Endothelial cell of umbilical vein (primary cell): ENCODE results near the gene ZNF534. TPM values are rescaled to one million over a fixed set of nuclear protein-coding genes. Genes with fewer than 3 reads are reported as not detected.

Experiments used
- polyA plus RNA-seq, 4 experiments: library from polyadenylated mRNA; depleted of rRNA in 3 of 4; stranded (reverse) in 3 of 4; unstranded in 1 of 4; fragments of >200 nt; gene quantifications; 2 replicates each; pipeline versions ENCODE4 v1.2.1 to v1.2.3, GENCODE V29; 2011 to 2012; ENCODE audit warnings: missing spikeins in 1 of 4
- small RNA-seq: library from RNA; depleted of rRNA; stranded (forward); fragments of <200 nt; gene quantifications from one replicate; pipeline ENCODE3, GENCODE V24; 2012; ENCODE audit warnings: low replicate concordance, low read depth; ENCODE audit not compliant: insufficient read depth, insufficient read length
- total RNA-seq: library from RNA; stranded (reverse); gene quantifications from 2 replicates; pipeline ENCODE4 v1.2.3, GENCODE V29; 2021

Gene ZNF534
- total and polyA plus RNA-seq, 2 donors (not counting 3 experiments of a cell fraction or from before 2014, with no cell fraction given), result not detected

Small RNA genes lying within 50 kb of the gene (small RNA-seq; reads per million reads assigned to genes)
- not detected for gene AC010332.1

Other genes with a start within 250 kb of the ZNF534 start
- 253 and 257 TPM in 2 replicates for gene PPP2R1A, start 239.1 kb upstream of the ZNF534 start, total RNA-seq
- 216 and 221 TPM in 2 replicates for gene PPP2R1A, start 239.1 kb upstream of the ZNF534 start, polyA plus RNA-seq
- gene ZNF766, start 159.6 kb upstream of the ZNF534 start, total RNA-seq, result 8.9 and 9.1 TPM in 2 replicates
- 1.8 and 2.9 TPM in 2 replicates for gene ZNF766, start 159.6 kb upstream of the ZNF534 start, polyA plus RNA-seq
- gene ZNF480, start 132.0 kb upstream of the ZNF534 start, total RNA-seq, result 9.2 and 10.0 TPM in 2 replicates
- 2.0 and 3.6 TPM in 2 replicates for gene ZNF480, start 132.0 kb upstream of the ZNF534 start, polyA plus RNA-seq
- 0.97 and 1.1 TPM in 2 replicates for gene ZNF610, start 92.9 kb upstream of the ZNF534 start, total RNA-seq
- gene ZNF610, start 92.9 kb upstream of the ZNF534 start, polyA plus RNA-seq, result 1.3 and 1.7 TPM in 2 replicates
- gene ZNF880, start 59.2 kb upstream of the ZNF534 start, total RNA-seq, result 7.9 and 11.0 TPM in 2 replicates
- 8.3 and 10.7 TPM in 2 replicates for gene ZNF880, start 59.2 kb upstream of the ZNF534 start, polyA plus RNA-seq
- gene ZNF528, start 31.3 kb upstream of the ZNF534 start, total RNA-seq, result 11.3 and 16.1 TPM in 2 replicates
- 5.3 and 6.2 TPM in 2 replicates for gene ZNF528, start 31.3 kb upstream of the ZNF534 start, polyA plus RNA-seq
- 0.85 and 1.00 TPM in 2 replicates for gene ZNF578, start 24.4 kb downstream of the ZNF534 start, total RNA-seq
- gene ZNF578, start 24.4 kb downstream of the ZNF534 start, polyA plus RNA-seq, result 0.40 and 0.46 TPM in 2 replicates
- 13.6 and 15.2 TPM in 2 replicates for gene ZNF808, start 98.5 kb downstream of the ZNF534 start, total RNA-seq
- 1.8 and 1.9 TPM in 2 replicates for gene ZNF808, start 98.5 kb downstream of the ZNF534 start, polyA plus RNA-seq
- gene ZNF701, start 141.1 kb downstream of the ZNF534 start, total RNA-seq, result 12.1 and 12.3 TPM in 2 replicates
- gene ZNF701, start 141.1 kb downstream of the ZNF534 start, polyA plus RNA-seq, result 4.4 and 4.7 TPM in 2 replicates
- 39.3 and 41.4 TPM in 2 replicates for gene ZNF83, start 209.2 kb downstream of the ZNF534 start, total RNA-seq
- gene ZNF83, start 209.2 kb downstream of the ZNF534 start, polyA plus RNA-seq, result 29.6 and 32.3 TPM in 2 replicates